Mucosa of rectum (tissue), 2 donors: ENCODE measurements around the gene CLP1.
"Not testable (repeated sequence)": the region's sequence is repeated elsewhere in the genome, so short reads cannot be mapped to it uniquely, and the experiment has no call there.

Experiments
- H3K27ac ChIP-seq, 2 donors: one replicate each; pipeline ENCODE4 v1.7.0; 2013; ENCODE audit warnings: inconsistent platforms in 2 of 2, low read depth in 2 of 2, low read length in 2 of 2
- H3K27me3 ChIP-seq, 2 donors: one replicate each; pipeline ENCODE4 v1.7.0; 2013; ENCODE audit warnings: low read length in 2 of 2; ENCODE audit not compliant: control insufficient read depth in 2 of 2, insufficient read depth in 2 of 2
- H3K36me3 ChIP-seq, 2 donors: one replicate each; pipeline ENCODE4 v1.7.0; 2013; ENCODE audit warnings: low read length in 2 of 2; ENCODE audit not compliant: control insufficient read depth in 2 of 2, insufficient read depth in 2 of 2
- H3K4me1 ChIP-seq, 2 donors: one replicate each; pipeline ENCODE4 v1.7.0; 2013; ENCODE audit warnings: low read length in 2 of 2, mild to moderate bottlenecking in 1 of 2; ENCODE audit not compliant: control insufficient read depth in 2 of 2, insufficient read depth in 2 of 2
- H3K4me3 ChIP-seq, 2 donors: one replicate each; pipeline ENCODE4 v1.7.0; 2013; ENCODE audit warnings: low read length in 2 of 2
- H3K9ac ChIP-seq, 2 donors: one replicate each; pipeline ENCODE4 v1.7.0; 2013; ENCODE audit warnings: low read length in 2 of 2, low read depth in 1 of 2, mild to moderate bottlenecking in 1 of 2
- H3K9me3 ChIP-seq, 2 donors: one replicate each; pipeline ENCODE4 v1.7.0; 2013; ENCODE audit warnings: low read length in 2 of 2; ENCODE audit not compliant: control insufficient read depth in 2 of 2
- donor health status: healthy.
- donor health status: Normal muscosa, but diverticular disease.

Gene CLP1

GRCh38 chr11:57680552-57680874, 23.0 kb downstream of the CLP1 start:
- H3K4me1 ChIP-seq: peaks cover 0 to 3% of the 10 kb centered on the region in 2 donors
- no peaks in the 10 kb centered on the region for H3K9me3 ChIP-seq
- H3K4me3 ChIP-seq: no peak overlapping the region
- H3K36me3 ChIP-seq: peaks cover 53 to 59% of the 10 kb centered on the region in 2 donors
- no peak overlapping the region for H3K27ac ChIP-seq
- no peaks in the 10 kb centered on the region for H3K27me3 ChIP-seq
- H3K9ac ChIP-seq: no peak overlapping the region

GRCh38 chr11:57681168-57681567, 23.6 kb downstream of the CLP1 start:
- Histone ChIP-seq H3K27ac (no peak overlapping the region), H3K4me3 (no peak overlapping the region)

GRCh38 chr11:57690474-57690873, 32.9 kb downstream of the CLP1 start:
- not testable (repeated sequence) for H3K27ac ChIP-seq, H3K4me3 ChIP-seq, H3K4me1 ChIP-seq, H3K9ac ChIP-seq, H3K9me3 ChIP-seq, H3K27me3 ChIP-seq
- H3K36me3 ChIP-seq: peaks cover 70 to 74% of the 10 kb centered on the region in 2 donors

More at GRCh38 chr11:57681168-57681567, 23.6 kb downstream of the CLP1 start:
- Histone ChIP-seq H3K27me3 (no peaks in the 10 kb centered on the region), H3K9ac (no peak overlapping the region), H3K9me3 (no peaks in the 10 kb centered on the region), H3K36me3 (peaks cover 50 to 59% of the 10 kb centered on the region in 2 donors), H3K4me1 (peaks cover 0 to 3% of the 10 kb centered on the region in 2 donors)

GRCh38 chr11:57698843-57699365, 41.3 kb downstream of the CLP1 start:
- Histone ChIP-seq H3K27me3 (no peaks in the 10 kb centered on the region), H3K36me3 (peaks cover 62 to 66% of the 10 kb centered on the region in 2 donors), H3K4me1 (no peaks in the 10 kb centered on the region), H3K9me3 (no peaks in the 10 kb centered on the region), H3K9ac (no peak overlapping the region), H3K27ac (no peak overlapping the region), H3K4me3 (no peak overlapping the region)

GRCh38 chr11:57699813-57700212, 42.3 kb downstream of the CLP1 start:
- H3K27ac ChIP-seq: no peak overlapping the region
- H3K4me1 ChIP-seq: no peaks in the 10 kb centered on the region
- H3K9ac ChIP-seq: no peak overlapping the region
- peaks cover 62 to 64% of the 10 kb centered on the region in 2 donors for H3K36me3 ChIP-seq
- H3K27me3 ChIP-seq: no peaks in the 10 kb centered on the region
- no peak overlapping the region for H3K4me3 ChIP-seq
- no peaks in the 10 kb centered on the region for H3K9me3 ChIP-seq

GRCh38 chr11:57700425-57700824, 42.9 kb downstream of the CLP1 start:
- Histone ChIP-seq H3K36me3 (peaks cover 57 to 62% of the 10 kb centered on the region in 2 donors), H3K4me3 (no peak overlapping the region), H3K9me3 (no peaks in the 10 kb centered on the region), H3K27ac (no peak overlapping the region), H3K9ac (no peak overlapping the region), H3K4me1 (no peaks in the 10 kb centered on the region), H3K27me3 (no peaks in the 10 kb centered on the region)

- no peaks in the 10 kb centered on the region for H3K27me3 ChIP-seq
- H3K27ac ChIP-seq: no peak overlapping the region
- no peak overlapping the region for H3K9ac ChIP-seq
- no peak overlapping the region for H3K4me3 ChIP-seq
- H3K36me3 ChIP-seq: peaks cover 39 to 46% of the 10 kb centered on the region in 2 donors
- no peaks in the 10 kb centered on the region for H3K4me1 ChIP-seq
- no peaks in the 10 kb centered on the region for H3K9me3 ChIP-seq
Measured at GRCh38 chr11:57703341-57703740, 45.8 kb downstream of the CLP1 start.

GRCh38 chr11:57704932-57705331, 47.4 kb downstream of the CLP1 start:
- Histone ChIP-seq H3K9ac (no peak overlapping the region), H3K4me1 (peaks cover 0 to 2% of the 10 kb centered on the region in 2 donors), H3K9me3 (no peaks in the 10 kb centered on the region), H3K27me3 (no peaks in the 10 kb centered on the region), H3K27ac (no peak overlapping the region), H3K36me3 (peaks cover 23 to 32% of the 10 kb centered on the region in 2 donors), H3K4me3 (no peak overlapping the region)

GRCh38 chr11:57705432-57705831, 47.9 kb downstream of the CLP1 start:
- H3K4me1 ChIP-seq, H3K9ac ChIP-seq, H3K9me3 ChIP-seq, H3K27ac ChIP-seq, H3K4me3 ChIP-seq, H3K27me3 ChIP-seq: not testable (repeated sequence)
- H3K36me3 ChIP-seq: peaks cover 20 to 27% of the 10 kb centered on the region in 2 donors

- H3K4me3 ChIP-seq: no peak overlapping the region
- H3K9me3 ChIP-seq: no peaks in the 10 kb centered on the region
- peaks cover 17 to 32% of the 10 kb centered on the region in 2 donors for H3K4me1 ChIP-seq
- H3K36me3 ChIP-seq: peaks cover 0 to 6% of the 10 kb centered on the region in 2 donors
- no peaks in the 10 kb centered on the region for H3K27me3 ChIP-seq
- no peak overlapping the region for H3K9ac ChIP-seq
- H3K27ac ChIP-seq: no peak overlapping the region
Measured at GRCh38 chr11:57709802-57710367, 52.3 kb downstream of the CLP1 start.
